ENCODE measurements around the gene LRP10.

Gene LRP10

DNA sequence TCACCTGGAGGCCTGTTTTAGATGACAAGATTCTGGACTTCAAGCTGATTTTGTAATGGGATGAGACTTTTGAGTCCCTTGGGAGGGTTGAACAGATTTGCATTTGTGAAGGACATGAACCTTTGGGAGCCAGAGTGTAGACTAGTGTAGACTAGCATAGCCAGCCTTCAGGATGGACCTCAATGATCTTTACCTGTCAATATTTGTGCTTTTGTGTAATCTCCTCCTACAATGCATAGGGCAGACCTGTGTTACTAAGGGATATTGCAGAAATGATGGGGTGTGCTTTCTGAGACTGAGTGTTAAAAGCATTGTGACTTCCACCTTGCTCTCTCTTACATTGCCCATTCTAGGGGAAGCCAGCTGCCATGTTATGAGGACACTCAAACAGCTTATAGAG is 9.9 kb upstream of the LRP10 start:
- H3K4me3 ChIP-seq (replicated peaks; ENCODE audit: low read depth, low read length) = no peak overlapping the region
- no peak for DNase-seq (ENCODE audit: extremely low read depth, low read depth)
- TF ChIP-seq, protein P1, sequence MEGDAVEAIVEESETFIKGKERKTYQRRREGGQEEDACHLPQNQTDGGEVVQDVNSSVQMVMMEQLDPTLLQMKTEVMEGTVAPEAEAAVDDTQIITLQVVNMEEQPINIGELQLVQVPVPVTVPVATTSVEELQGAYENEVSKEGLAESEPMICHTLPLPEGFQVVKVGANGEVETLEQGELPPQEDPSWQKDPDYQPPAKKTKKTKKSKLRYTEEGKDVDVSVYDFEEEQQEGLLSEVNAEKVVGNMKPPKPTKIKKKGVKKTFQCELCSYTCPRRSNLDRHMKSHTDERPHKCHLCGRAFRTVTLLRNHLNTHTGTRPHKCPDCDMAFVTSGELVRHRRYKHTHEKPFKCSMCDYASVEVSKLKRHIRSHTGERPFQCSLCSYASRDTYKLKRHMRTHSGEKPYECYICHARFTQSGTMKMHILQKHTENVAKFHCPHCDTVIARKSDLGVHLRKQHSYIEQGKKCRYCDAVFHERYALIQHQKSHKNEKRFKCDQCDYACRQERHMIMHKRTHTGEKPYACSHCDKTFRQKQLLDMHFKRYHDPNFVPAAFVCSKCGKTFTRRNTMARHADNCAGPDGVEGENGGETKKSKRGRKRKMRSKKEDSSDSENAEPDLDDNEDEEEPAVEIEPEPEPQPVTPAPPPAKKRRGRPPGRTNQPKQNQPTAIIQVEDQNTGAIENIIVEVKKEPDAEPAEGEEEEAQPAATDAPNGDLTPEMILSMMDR (IDR thresholded peaks at IDR 0.05; ENCODE audit: low read depth, low read length, missing control alignments) = no peak

DNA sequence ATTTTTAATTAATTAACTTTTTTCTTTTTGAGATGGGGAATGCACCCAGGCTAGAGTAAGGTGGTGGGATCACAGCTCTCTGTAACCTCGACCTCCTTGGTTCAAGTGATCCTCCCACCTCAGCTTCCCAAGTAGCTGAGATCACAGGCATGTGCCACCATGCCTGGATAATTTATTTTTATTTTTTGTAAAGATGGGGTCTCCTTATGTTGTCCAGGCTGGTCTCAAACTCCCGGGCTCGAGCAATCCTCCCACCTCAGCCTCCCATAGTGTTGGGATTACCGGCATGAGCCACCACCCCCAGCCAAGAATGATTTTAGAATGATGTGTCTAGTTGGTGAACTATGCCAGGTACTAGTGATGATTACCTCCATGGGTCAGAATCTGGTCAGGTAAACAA is 6.6 kb upstream of the LRP10 start:
- DNase-seq (ENCODE audit: extremely low read depth, low read depth) = no peak
- TF ChIP-seq, protein P1 (IDR thresholded peaks at IDR 0.05; ENCODE audit: low read depth, low read length, missing control alignments) = no peak
- no peak overlapping the region for H3K4me3 ChIP-seq (replicated peaks; ENCODE audit: low read depth, low read length)

DNA sequence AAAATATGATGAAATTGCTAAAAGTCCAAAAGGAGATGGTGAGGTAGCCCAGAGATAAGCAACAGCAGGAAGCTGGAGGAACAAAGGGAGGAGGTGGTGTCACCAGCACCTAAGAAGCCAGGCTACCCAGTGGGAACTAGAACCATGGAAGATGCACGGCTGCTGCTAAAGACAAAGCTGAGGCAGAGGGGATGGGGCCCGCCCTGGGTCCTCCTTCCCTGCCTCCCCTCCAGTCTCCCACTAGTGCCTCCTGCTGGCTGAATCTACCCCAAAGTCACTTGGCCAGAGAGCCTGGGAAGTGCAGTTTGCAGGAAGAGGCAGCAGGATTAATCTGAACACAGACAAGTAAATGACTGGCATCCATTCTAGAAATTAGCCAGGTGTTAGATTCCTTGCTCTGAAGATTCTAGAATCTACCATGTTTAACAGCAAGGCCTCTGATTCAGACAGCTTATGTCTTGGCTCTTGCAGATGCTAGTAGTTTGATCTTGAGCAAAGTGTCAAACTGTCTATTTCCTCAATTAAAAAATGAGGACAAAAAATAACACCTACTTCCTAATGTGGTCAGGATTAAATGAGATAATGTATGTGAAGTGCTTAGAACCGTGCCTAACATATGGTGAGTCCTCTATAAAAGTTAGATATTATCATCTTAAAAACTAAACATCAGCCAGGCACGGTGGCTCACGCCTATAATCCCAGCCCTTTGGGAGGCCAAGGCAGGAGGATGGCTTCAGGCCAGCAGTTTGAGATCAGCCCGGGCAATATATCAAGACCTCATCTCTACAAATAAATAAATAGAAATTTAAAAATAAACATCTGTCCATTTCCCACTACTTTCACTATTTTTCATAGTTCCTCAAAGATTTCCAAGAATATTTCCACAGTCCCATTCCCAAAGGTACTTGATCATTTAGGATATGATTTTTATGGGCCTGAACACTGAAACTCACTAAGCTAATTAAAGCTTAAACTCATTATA is 5.8 kb upstream of the LRP10 start:
- TF ChIP-seq, protein P1 (IDR thresholded peaks at IDR 0.05; ENCODE audit: low read depth, low read length, missing control alignments) = peak; percentile 40
- DNase-seq (ENCODE audit: extremely low read depth, low read depth) = no peak
- no peak overlapping the region for H3K4me3 ChIP-seq (replicated peaks; ENCODE audit: low read depth, low read length)

DNA sequence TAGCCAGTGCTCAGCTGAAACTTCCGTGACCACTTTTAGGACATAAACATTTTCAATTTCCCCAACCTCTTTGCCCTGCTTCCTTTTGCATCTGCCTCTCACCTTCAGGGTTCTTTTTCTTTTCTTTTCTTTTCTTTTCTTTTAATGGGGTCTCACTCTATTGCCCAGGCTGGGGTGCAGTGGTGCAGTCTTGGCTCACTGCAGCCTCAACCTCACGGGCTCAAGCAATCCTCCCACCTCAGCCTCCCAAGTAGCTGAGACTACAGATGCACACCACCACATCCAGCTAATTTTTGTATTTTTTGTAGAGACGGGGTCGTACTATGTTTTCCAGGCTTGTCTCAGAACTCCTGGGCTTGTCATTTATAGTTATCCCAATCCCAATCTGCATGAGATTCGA is 4.7 kb upstream of the LRP10 start:
- TF ChIP-seq, protein P1 (IDR thresholded peaks at IDR 0.05; ENCODE audit: low read depth, low read length, missing control alignments) = no peak
- no peak overlapping the region for H3K4me3 ChIP-seq (replicated peaks; ENCODE audit: low read depth, low read length)
- DNase-seq (ENCODE audit: extremely low read depth, low read depth) = no peak

DNA sequence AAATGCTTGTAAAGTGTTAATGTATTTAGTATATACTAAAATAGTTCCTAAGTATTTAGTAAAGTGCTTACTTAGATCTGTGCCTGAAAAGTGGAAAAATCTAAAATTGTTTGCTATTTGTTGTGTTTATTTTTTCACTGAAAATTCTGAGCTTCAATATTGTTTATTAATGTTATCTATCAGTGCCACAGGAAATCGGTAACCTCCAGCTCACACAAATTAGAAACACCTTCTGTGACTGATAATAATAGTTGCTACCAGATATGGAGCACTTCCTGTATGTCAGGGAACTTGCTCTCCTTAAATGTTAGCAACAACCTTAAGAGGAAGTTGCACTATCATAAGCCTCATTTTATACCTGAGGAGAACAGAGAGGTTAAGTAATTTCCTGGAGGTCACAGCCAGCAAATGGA is 723 bp upstream of the LRP10 start:
- H3K4me3 ChIP-seq (replicated peaks; ENCODE audit: low read depth, low read length) = peak overlapping the region; percentile 71
- TF ChIP-seq, protein P1 (IDR thresholded peaks at IDR 0.05; ENCODE audit: low read depth, low read length, missing control alignments) = no peak
- DNase-seq (ENCODE audit: extremely low read depth, low read depth) = no peak

DNA sequence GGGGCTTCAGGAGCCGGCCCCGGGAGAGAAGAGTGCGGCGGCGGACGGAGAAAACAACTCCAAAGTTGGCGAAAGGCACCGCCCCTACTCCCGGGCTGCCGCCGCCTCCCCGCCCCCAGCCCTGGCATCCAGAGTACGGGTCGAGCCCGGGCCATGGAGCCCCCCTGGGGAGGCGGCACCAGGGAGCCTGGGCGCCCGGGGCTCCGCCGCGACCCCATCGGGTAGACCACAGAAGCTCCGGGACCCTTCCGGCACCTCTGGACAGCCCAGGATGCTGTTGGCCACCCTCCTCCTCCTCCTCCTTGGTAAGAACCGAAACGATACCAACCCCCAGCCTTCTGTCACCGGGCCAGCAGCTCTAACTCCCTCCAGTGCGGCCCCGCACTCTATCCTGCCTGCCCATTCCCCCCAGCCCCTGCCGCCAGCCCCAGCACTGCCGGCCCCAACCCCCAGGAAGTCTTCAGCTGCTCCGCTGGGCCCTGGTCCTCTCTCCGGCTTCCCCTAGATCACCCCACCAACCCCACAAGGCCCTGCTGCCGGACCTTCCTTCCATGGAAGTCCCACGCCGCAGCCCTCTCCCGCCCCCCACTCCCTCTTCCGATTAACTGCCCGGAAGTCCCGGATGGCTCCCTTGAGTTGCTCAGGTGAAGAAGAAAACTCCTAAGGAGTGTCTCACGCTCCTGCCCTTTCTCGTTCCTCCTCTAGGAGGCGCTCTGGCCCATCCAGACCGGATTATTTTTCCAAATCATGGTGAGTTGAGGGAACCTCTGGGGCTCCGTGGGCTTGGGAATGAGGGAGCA is 693 bp downstream of the LRP10 start:
- TF ChIP-seq, protein P1 (IDR thresholded peaks at IDR 0.05; ENCODE audit: low read depth, low read length, missing control alignments) = peak; percentile 96
- no peak for DNase-seq (ENCODE audit: extremely low read depth, low read depth)
- H3K4me3 ChIP-seq (replicated peaks; ENCODE audit: low read depth, low read length) = peak overlapping the region; percentile 71
